ENCODE measurements around the gene SHC3. TPM values are rescaled to one million over a fixed set of nuclear protein-coding genes. Genes with fewer than 3 reads are reported as not detected.

The SHC3 gene
- total RNA-seq, 1 donor: 11.7 TPM

- no peak for TF ChIP-seq CTCF (IDR thresholded peaks at IDR 0.05; ENCODE audit: insufficient read depth, low read depth, low read length)
- no peak overlapping the region for H3K4me3 ChIP-seq (ENCODE audit: low read depth, low read length)
- DNase-seq (ENCODE audit: low read depth): peak; percentile 90
Measured at GRCh38 chr9:89137542-89138462, 40.8 kb downstream of the SHC3 start.

GRCh38 chr9:89135591-89136166 is 42.9 kb downstream of the SHC3 start:
- DNase-seq (ENCODE audit: low read depth): no peak
- no peak overlapping the region for H3K4me3 ChIP-seq (ENCODE audit: low read depth, low read length)
- TF ChIP-seq CTCF (IDR thresholded peaks at IDR 0.05; ENCODE audit: insufficient read depth, low read depth, low read length): no peak

- H3K4me3 ChIP-seq (ENCODE audit: low read depth, low read length): no peak overlapping the region
- no peak for TF ChIP-seq CTCF (IDR thresholded peaks at IDR 0.05; ENCODE audit: insufficient read depth, low read depth, low read length)
- DNase-seq (ENCODE audit: low read depth): no peak
Measured at GRCh38 chr9:89134709-89135108, 43.9 kb downstream of the SHC3 start.

GRCh38 chr9:89122949-89123348 is 55.7 kb downstream of the SHC3 start:
- peak; percentile 89 for DNase-seq (ENCODE audit: low read depth)
- H3K4me3 ChIP-seq (ENCODE audit: low read depth, low read length): no peak overlapping the region
- TF ChIP-seq CTCF (IDR thresholded peaks at IDR 0.05; ENCODE audit: insufficient read depth, low read depth, low read length): no peak

GRCh38 chr9:89120704-89121103 is 57.9 kb downstream of the SHC3 start:
- DNase-seq (ENCODE audit: low read depth): no peak
- no peak overlapping the region for H3K4me3 ChIP-seq (ENCODE audit: low read depth, low read length)
- TF ChIP-seq CTCF (IDR thresholded peaks at IDR 0.05; ENCODE audit: insufficient read depth, low read depth, low read length): no peak

- no peak for DNase-seq (ENCODE audit: low read depth)
- no peak for TF ChIP-seq CTCF (IDR thresholded peaks at IDR 0.05; ENCODE audit: insufficient read depth, low read depth, low read length)
- H3K4me3 ChIP-seq (ENCODE audit: low read depth, low read length): no peak overlapping the region
Measured at GRCh38 chr9:89116805-89117192, 61.8 kb downstream of the SHC3 start.
